ENCODE data around the gene TPRG1L. TPM values are rescaled to one million over a fixed set of nuclear protein-coding genes. Genes with fewer than 3 reads are reported as not detected.

The TPRG1L gene
- total RNA-seq, 1 donor from 2014 or later, result 40.8 TPM

DNA sequence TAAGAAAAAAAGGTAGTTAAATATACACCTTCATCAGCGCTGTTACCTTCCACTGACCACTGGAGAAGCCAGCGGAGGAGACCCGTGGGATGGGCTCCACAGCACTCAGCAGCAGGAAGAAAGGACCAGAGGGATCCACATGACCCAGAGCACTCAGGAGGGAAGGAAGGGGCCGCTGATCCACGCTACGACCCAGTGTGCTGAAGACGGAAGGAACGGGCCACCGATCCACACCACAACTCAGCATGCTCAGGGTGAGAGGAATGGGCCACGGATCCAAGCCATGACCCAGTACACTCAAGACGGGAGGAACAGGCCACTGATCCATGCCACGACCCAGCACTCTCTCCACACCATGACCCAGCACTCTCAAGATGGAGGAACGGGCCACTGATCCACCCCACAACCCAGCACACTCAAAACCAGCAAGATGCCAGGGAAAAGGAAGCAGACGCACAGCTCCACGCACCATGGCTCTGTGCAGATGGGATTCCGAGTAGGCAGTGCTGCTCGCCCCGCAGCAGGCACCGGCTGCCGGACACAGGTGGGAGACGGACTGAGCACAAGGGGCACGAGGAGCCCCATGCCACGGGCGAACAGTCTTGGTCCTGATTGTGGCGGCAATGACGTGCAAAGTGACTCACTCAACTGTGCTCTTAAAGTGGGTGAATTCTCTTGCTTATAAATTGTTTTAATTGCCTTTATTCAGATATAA lies 16.4 kb downstream of the TPRG1L start:
- no peak for DNase-seq (ENCODE audit: low read depth)

DNA sequence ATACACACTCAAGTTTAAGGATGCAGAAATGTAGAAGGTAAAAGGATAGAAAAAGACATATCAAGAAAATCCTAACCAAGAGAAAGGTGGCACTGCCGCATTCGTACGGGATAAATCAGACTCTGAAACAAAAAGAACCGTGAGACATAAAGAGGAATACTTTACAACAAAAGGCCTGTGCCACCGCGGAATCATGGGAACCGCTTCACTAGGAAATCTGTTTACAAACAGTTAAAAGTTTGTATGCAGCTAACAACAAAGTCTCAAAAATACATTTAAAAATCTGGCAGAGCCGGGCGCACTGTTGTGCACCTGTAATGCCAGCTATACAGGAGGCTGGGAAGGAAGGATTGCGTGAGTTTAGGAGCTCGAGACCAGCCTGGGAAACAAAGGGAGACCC lies 17.0 kb downstream of the TPRG1L start:
- no peak for DNase-seq (ENCODE audit: low read depth)
- Histone ChIP-seq H3K36me3 (ENCODE audit: control insufficient read depth, insufficient read depth, low read length) (no peaks in the 10 kb centered on the region), H3K4me3 (ENCODE audit: low read depth, low read length) (no peak overlapping the region), H3K27me3 (ENCODE audit: control insufficient read depth, insufficient read depth, low read length) (no peaks in the 10 kb centered on the region)
- TF ChIP-seq, protein P1, sequence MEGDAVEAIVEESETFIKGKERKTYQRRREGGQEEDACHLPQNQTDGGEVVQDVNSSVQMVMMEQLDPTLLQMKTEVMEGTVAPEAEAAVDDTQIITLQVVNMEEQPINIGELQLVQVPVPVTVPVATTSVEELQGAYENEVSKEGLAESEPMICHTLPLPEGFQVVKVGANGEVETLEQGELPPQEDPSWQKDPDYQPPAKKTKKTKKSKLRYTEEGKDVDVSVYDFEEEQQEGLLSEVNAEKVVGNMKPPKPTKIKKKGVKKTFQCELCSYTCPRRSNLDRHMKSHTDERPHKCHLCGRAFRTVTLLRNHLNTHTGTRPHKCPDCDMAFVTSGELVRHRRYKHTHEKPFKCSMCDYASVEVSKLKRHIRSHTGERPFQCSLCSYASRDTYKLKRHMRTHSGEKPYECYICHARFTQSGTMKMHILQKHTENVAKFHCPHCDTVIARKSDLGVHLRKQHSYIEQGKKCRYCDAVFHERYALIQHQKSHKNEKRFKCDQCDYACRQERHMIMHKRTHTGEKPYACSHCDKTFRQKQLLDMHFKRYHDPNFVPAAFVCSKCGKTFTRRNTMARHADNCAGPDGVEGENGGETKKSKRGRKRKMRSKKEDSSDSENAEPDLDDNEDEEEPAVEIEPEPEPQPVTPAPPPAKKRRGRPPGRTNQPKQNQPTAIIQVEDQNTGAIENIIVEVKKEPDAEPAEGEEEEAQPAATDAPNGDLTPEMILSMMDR (IDR thresholded peaks at IDR 0.05; ENCODE audit: insufficient read depth, low read length, poor library complexity, severe bottlenecking), result no peak

More for the DNA sequence above, 16.4 kb downstream of the TPRG1L start:
- TF ChIP-seq, protein P1 (IDR thresholded peaks at IDR 0.05; ENCODE audit: insufficient read depth, low read length, poor library complexity, severe bottlenecking), result no peak
- H3K4me3 ChIP-seq (ENCODE audit: low read depth, low read length), result no peak overlapping the region
- H3K36me3 ChIP-seq (ENCODE audit: control insufficient read depth, insufficient read depth, low read length), result no peaks in the 10 kb centered on the region
- H3K27me3 ChIP-seq (ENCODE audit: control insufficient read depth, insufficient read depth, low read length), result no peaks in the 10 kb centered on the region

DNA sequence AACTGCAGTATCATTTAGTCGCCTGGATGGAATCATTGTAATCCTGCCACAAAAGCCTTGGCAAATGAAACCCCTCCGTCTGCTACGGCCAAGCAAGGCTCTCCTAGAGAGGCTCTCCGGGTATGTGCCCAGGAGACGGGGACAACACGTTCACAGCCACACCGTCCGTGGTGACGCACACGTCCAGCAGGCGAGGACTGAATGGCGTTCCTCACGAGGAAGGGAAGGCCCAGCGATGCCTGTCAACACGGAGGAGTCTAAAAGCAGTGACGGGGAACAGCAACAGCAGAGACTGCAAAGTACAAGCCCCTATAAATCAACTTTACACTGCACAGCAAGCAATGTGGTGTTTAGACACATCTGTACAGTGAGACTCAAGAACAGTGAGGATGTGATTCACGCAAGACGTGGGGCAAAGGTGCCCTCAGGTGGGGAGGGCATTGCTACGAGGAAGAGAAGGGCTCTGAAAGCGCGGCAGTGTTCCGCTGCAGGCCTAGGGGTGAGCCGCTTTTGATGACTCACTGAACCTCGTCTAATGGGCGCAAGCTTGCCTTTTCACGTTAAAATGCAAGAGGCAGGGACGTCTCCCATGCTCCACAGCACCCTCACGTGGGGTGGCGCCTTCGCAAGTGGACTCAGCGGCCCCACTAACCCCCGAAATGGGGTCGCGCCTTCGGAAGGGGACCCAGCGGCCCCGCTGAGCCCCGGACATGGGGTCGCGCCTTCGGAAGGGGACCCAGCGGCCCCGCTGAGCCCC lies 18.3 kb downstream of the TPRG1L start:
- Histone ChIP-seq H3K27me3 (ENCODE audit: control insufficient read depth, insufficient read depth, low read length) (no peaks in the 10 kb centered on the region), H3K36me3 (ENCODE audit: control insufficient read depth, insufficient read depth, low read length) (no peaks in the 10 kb centered on the region), H3K4me3 (ENCODE audit: low read depth, low read length) (no peak overlapping the region)
- TF ChIP-seq, protein P1 (IDR thresholded peaks at IDR 0.05; ENCODE audit: insufficient read depth, low read length, poor library complexity, severe bottlenecking), result no peak
- no peak for DNase-seq (ENCODE audit: low read depth)

DNA sequence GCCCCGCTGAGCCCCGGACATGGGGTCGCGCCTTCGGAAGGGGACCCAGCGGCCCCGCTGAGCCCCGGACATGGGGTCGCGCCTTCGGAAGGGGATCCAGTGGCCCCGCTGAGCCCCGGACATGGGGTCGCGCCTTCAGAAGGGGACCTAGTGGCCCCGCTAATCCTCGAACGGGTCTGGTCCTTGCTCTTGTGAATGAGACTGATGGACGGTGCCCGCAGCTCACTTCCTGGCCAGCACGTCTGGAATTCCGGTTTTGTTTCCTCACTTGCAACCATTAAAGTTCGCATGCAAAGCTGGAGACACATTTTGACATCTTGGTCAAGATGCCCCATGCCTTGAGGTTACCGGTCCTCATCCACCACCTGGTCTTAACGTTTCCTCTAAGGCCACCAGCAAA lies 19.5 kb downstream of the TPRG1L start:
- TF ChIP-seq, protein P1 (IDR thresholded peaks at IDR 0.05; ENCODE audit: insufficient read depth, low read length, poor library complexity, severe bottlenecking), result no peak
- no peaks in the 10 kb centered on the region for H3K27me3 ChIP-seq (ENCODE audit: control insufficient read depth, insufficient read depth, low read length)
- no peaks in the 10 kb centered on the region for H3K36me3 ChIP-seq (ENCODE audit: control insufficient read depth, insufficient read depth, low read length)
- no peak for DNase-seq (ENCODE audit: low read depth)
- H3K4me3 ChIP-seq (ENCODE audit: low read depth, low read length), result no peak overlapping the region

DNA sequence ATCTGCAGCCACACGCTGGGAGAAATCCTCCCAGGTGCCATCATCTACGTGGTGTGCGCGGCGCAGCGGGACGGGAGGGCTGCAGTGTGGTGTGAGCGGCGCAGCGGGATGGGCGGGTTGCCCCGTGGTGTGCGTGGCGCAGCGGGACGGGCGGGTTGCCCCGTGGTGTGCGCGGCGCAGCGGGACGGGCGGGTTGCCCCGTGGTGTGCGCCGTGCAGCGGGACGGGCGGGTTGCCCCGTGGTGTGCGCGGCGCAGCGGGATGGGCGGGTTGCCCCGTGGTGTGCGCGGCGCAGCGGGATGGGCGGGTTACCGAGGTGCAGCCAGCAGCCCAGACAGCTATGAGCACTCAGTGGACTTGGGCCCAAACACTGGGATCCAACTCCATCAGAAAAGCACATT lies 20.4 kb downstream of the TPRG1L start:
- Histone ChIP-seq H3K4me3 (ENCODE audit: low read depth, low read length) (no peak overlapping the region), H3K36me3 (ENCODE audit: control insufficient read depth, insufficient read depth, low read length) (no peaks in the 10 kb centered on the region), H3K27me3 (ENCODE audit: control insufficient read depth, insufficient read depth, low read length) (no peaks in the 10 kb centered on the region)
- TF ChIP-seq, protein P1 (IDR thresholded peaks at IDR 0.05; ENCODE audit: insufficient read depth, low read length, poor library complexity, severe bottlenecking), result no peak
- DNase-seq (ENCODE audit: low read depth), result no peak
